Neural cell (in vitro differentiated cells): ENCODE measurements around the gene ARHGEF5. TPM values are rescaled to one million over a fixed set of nuclear protein-coding genes. Genes with fewer than 3 reads are reported as not detected.

Source experiments
- H2AFZ ChIP-seq: fragments of 200-600, 300-800 bp; sonication (generic), shearing (Covaris generic); 2 replicates; pipeline ENCODE4 v1.6.0; 2014; ENCODE audit warnings: low read depth, mild to moderate bottlenecking, antibody characterized with exemption, low read length, moderate library complexity
- H3F3A ChIP-seq: fragments of 200-600 bp; shearing (Covaris generic); 2 replicates; pipeline ENCODE4 v1.6.1; 2016; ENCODE audit warnings: mild to moderate bottlenecking, moderate library complexity, mixed read lengths, antibody characterized with exemption, low read length; ENCODE audit not compliant: insufficient read depth, poor library complexity, severe bottlenecking
- H3K27ac ChIP-seq: fragments of 200-600, 300-800 bp; sonication (generic), shearing (Covaris generic); 2 replicates; pipeline ENCODE4 v1.5.1; 2014; ENCODE audit warnings: mild to moderate bottlenecking, low read length, moderate library complexity
- H3K27me3 ChIP-seq: fragments of 300-800, 200-600 bp; sonication (generic), shearing (Covaris generic); 2 replicates; pipeline ENCODE4 v1.6.0; 2014; ENCODE audit warnings: mild to moderate bottlenecking, low read depth, low read length, moderate library complexity; ENCODE audit not compliant: insufficient read depth
- H3K36me3 ChIP-seq: fragments of 300-800, 200-600 bp; sonication (generic), shearing (Covaris generic); 2 replicates; pipeline ENCODE4 v1.5.1; 2014; ENCODE audit warnings: mild to moderate bottlenecking, antibody characterized with exemption, low read length, moderate library complexity; ENCODE audit not compliant: insufficient read depth
- H3K4me2 ChIP-seq: fragments of 300-800, 200-600 bp; sonication (generic), shearing (Covaris generic); 2 replicates; pipeline ENCODE4 v1.6.0; 2014; ENCODE audit warnings: mild to moderate bottlenecking, low read length
- H3K4me3 ChIP-seq: fragments of 300-800, 200-600 bp; sonication (generic), shearing (Covaris generic); 2 replicates; pipeline ENCODE4 v1.5.1; 2014; ENCODE audit warnings: mild to moderate bottlenecking, low read length, moderate library complexity
- H3K79me2 ChIP-seq: fragments of 200-600 bp; shearing (Covaris generic); replicated peaks from 2 replicates; pipeline ENCODE4 v1.6.0; 2014; ENCODE audit warnings: mild to moderate bottlenecking, low read length, moderate library complexity; ENCODE audit not compliant: insufficient read depth
- H3K9ac ChIP-seq: fragments of 300-800, 200-600 bp; sonication (generic), shearing (Covaris generic); 2 replicates; pipeline ENCODE4 v1.6.1; 2016; ENCODE audit warnings: mild to moderate bottlenecking, low read length, mixed read lengths
- H3K9me2 ChIP-seq: fragments of 200-600 bp; shearing (Covaris generic); 2 replicates; pipeline ENCODE4 v1.6.1; 2016; ENCODE audit warnings: mild to moderate bottlenecking, low read length, mixed read lengths; ENCODE audit not compliant: insufficient read depth
- H3K9me3 ChIP-seq: fragments of 200-600, 300-800 bp; sonication (generic), shearing (Covaris generic); 2 replicates; pipeline ENCODE4 v1.6.1; 2016; ENCODE audit warnings: mild to moderate bottlenecking, mixed run types, low read length, moderate library complexity, mixed read lengths
- H4K20me1 ChIP-seq: fragments of 200-600 bp; shearing (Covaris generic); 2 replicates; pipeline ENCODE4 v1.6.1; 2016; ENCODE audit warnings: mild to moderate bottlenecking, mixed run types; ENCODE audit not compliant: insufficient read depth
- CTCF ChIP-seq: fragments of 450-650 bp; IDR thresholded peaks from 2 replicates; pipeline ENCODE4 v1.5.1; 2014; ENCODE audit warnings: antibody characterized with exemption, mild to moderate bottlenecking, moderate library complexity; ENCODE audit not compliant: poor library complexity, severe bottlenecking
- EP300 ChIP-seq: fragments of 450-650 bp; conservative IDR thresholded peaks from 2 replicates; pipeline ENCODE4 v1.6.1; 2014; ENCODE audit warnings: antibody characterized with exemption, mild to moderate bottlenecking, moderate library complexity; ENCODE audit not compliant: poor library complexity, severe bottlenecking
- EZH2 ChIP-seq: fragments of 200-600, 300-800 bp; shearing (Covaris generic), sonication (generic); IDR thresholded peaks from 2 replicates; pipeline ENCODE4 v1.6.1; 2014; ENCODE audit warnings: antibody characterized with exemption, low read length, borderline replicate concordance, mild to moderate bottlenecking; ENCODE audit not compliant: insufficient read depth, poor library complexity, severe bottlenecking
- MXI1 ChIP-seq: fragments of 450-650 bp; conservative IDR thresholded peaks from 2 replicates; pipeline ENCODE4 v1.6.1; 2014; ENCODE audit warnings: antibody characterized with exemption, mild to moderate bottlenecking; ENCODE audit not compliant: poor library complexity, severe bottlenecking
- POLR2AphosphoS5 ChIP-seq: IDR thresholded peaks from 2 replicates; pipeline ENCODE4 v1.6.1; 2012
- RAD21 ChIP-seq: fragments of 450-650 bp; conservative IDR thresholded peaks from 2 replicates; pipeline ENCODE4 v1.6.1; 2014; ENCODE audit warnings: antibody characterized with exemption, mild to moderate bottlenecking, moderate library complexity
- REST ChIP-seq: IDR thresholded peaks from 2 replicates; pipeline ENCODE4 v1.6.1; 2012; ENCODE audit warnings: borderline replicate concordance
- SMC3 ChIP-seq: fragments of 450-650 bp; conservative IDR thresholded peaks from 2 replicates; pipeline ENCODE4 v1.6.1; 2014; ENCODE audit warnings: antibody characterized with exemption, mild to moderate bottlenecking, moderate library complexity; ENCODE audit not compliant: poor library complexity
- TAF1 ChIP-seq: IDR thresholded peaks from 2 replicates; pipeline ENCODE4 v1.6.1; 2012; ENCODE audit warnings: low read depth
- polyA plus RNA-seq: library from polyadenylated mRNA; depleted of rRNA; stranded (reverse); fragments of >200 nt; gene quantifications from 2 replicates; pipeline ENCODE4 v1.2.3, GENCODE V29; 2014

The ARHGEF5 gene
- polyA plus RNA-seq, 1 donor from 2014 or later: not detected

- Histone ChIP-seq H3F3A (no peaks in the 10 kb centered on the region), H3K4me3 (no peak overlapping the region), H4K20me1 (no peaks in the 10 kb centered on the region), H3K9me3 (no peaks in the 10 kb centered on the region), H2AFZ (no peak overlapping the region), H3K4me2 (no peak overlapping the region), H3K27me3 (no peaks in the 10 kb centered on the region), H3K79me2 (no peaks in the 10 kb centered on the region), H3K27ac (no peak overlapping the region), H3K9ac (no peak overlapping the region), H3K9me2 (no peaks in the 10 kb centered on the region), H3K36me3 (no peaks in the 10 kb centered on the region)
- TF ChIP-seq REST (no peak), SMC3 (no peak), EZH2 (no peak), EP300 (no peak), CTCF (no peak), TAF1 (no peak), RAD21 (no peak), MXI1 (no peak), POLR2AphosphoS5 (no peak)
These were observed 52.2 kb downstream of the ARHGEF5 start for GRCh38 chr7:144407266-144407931.

GRCh38 chr7:144408121-144408520, 52.9 kb downstream of the ARHGEF5 start:
- Histone ChIP-seq H3K9me2 (no peaks in the 10 kb centered on the region), H3K9me3 (no peaks in the 10 kb centered on the region), H2AFZ (no peak overlapping the region), H3K79me2 (no peaks in the 10 kb centered on the region), H3K4me2 (no peak overlapping the region), H3K27me3 (no peaks in the 10 kb centered on the region), H3K27ac (no peak overlapping the region), H3F3A (no peaks in the 10 kb centered on the region), H3K9ac (no peak overlapping the region), H3K4me3 (no peak overlapping the region), H3K36me3 (no peaks in the 10 kb centered on the region), H4K20me1 (no peaks in the 10 kb centered on the region)
- TF ChIP-seq SMC3 (no peak), TAF1 (no peak), RAD21 (no peak), POLR2AphosphoS5 (no peak), EP300 (no peak)
